ENCODE results near the gene CYBC1. TPM values are rescaled to one million over a fixed set of nuclear protein-coding genes. Genes with fewer than 3 reads are reported as not detected.
A peak's percentile ranks its signal among the peaks of the same experiment; 100 is the strongest.

Gene CYBC1
- total and polyA plus RNA-seq, 2 of the 8 experiments (the other 6 are each of a cell fraction or from before 2014, with no cell fraction given) = 74.6 to 81.4 TPM

DNA sequence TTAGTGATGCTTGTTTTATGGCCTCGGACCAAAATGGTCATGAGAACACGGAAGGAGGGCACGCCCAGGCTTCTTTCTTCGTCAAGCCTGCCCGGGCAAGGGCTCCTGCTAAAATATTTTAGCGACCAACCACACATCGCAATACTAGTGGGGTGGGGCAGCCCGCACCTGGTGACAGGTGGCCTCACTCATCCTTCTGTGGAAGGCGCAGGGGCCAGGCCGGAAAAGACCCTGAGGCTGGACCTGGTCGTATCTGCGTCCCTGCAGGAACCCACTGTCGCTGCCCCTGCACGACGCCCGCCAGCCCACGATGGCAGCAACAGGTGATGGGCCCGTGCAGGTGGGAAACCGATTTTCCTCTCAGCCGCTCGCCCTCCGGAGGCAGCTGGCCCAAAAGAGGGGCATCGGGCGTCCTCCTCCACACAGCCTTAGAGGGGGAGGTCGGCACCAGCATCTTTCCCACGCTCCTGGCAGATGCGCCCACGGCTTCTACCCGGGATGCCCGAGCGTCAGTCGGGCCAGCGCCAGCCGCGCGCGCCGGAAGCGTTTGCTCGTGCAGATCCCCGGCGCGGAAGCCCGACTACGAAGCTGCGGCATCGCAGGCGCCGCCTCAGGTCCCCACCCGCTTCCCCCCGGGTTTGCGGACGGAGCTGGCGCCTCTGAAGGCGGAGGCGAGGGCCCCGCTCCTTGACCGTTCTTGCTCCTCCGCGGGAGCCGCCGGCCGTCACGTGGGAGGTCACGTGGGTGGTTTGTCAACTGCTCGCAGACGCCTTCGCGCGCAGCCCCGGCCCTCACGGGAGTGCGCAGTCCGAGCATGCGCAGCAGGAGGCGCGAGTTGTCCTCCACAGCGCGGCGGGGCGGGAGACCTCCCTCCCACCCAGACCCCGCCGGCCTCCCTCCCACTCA is 46.2 kb upstream of the CYBC1 start:
- H3K4me2 ChIP-seq (ENCODE audit: insufficient read depth in 1 of 2, low read depth in 2 of 2, low read length in 2 of 2) = peak overlapping the region; percentile 78 to 82
- H3K36me3 ChIP-seq (ENCODE audit: control insufficient read depth in 2 of 4, insufficient read depth in 4 of 4, low read length in 3 of 4) = no peaks in the 10 kb centered on the region
- WGBS, 2 experiments (ENCODE audit: extremely low coverage in 1 of 2, insufficient coverage in 1 of 2, insufficient read length in 1 of 2, insufficient replicate concordance in 2 of 2, low coverage in 1 of 2, low lambda C conversion rate in 2 of 2, missing lambda C conversion rate in 1 of 2) = 25% methylated on average over 64 of the region's 83 CpGs; no CpG with 5 or more reads in 1 of the 2 experiments
- H2AFZ ChIP-seq (ENCODE audit: low read length) = no peak overlapping the region
- H3K23me2 ChIP-seq (ENCODE audit: low read depth, low read length) = peaks cover 9% of the 10 kb centered on the region; the same call in 1 of the 2 replicates
- DNase-seq (ENCODE audit: low read depth in 1 of 2, low spot score in 2 of 2) = peak; percentile 54 to 92
- peak overlapping the region; percentile 11; the same call in 1 of the 2 replicates for H4K8ac ChIP-seq (ENCODE audit: extremely low read depth, insufficient read depth, low read length)
- peak overlapping the region; percentile 39 to 68 (median 50) for H3K4me3 ChIP-seq (ENCODE audit: extremely low read depth in 1 of 4, insufficient read depth in 2 of 4, low read depth in 3 of 4, low read length in 4 of 4)
- H4K5ac ChIP-seq (ENCODE audit: insufficient read length, low read depth, low read length) = no peak overlapping the region
- H3K4ac ChIP-seq (replicated peaks; ENCODE audit: insufficient read length, low read depth, low read length) = peak overlapping the region; percentile 80
- no peaks in the 10 kb centered on the region for H3K79me1 ChIP-seq (ENCODE audit: low read depth, low read length)
- no peak overlapping the region for H3K23ac ChIP-seq (ENCODE audit: insufficient read length)
- FAIRE-seq = no peak
- peaks cover 0 to 19% (median 9%) of the 10 kb centered on the region in 4 experiments; a peak in 6 of 7 replicates for H3K4me1 ChIP-seq (replicated peaks in 1 of 4; ENCODE audit: control insufficient read depth in 3 of 4, insufficient read depth in 4 of 4, low read length in 3 of 4)
- H2BK15ac ChIP-seq (ENCODE audit: low read length) = no peak overlapping the region
- H3K18ac ChIP-seq (ENCODE audit: extremely low read depth, low read length) = peak overlapping the region; percentile 87
- POLR2A ChIA-PET (ENCODE audit: partially characterized antibody) = interaction anchor here (0.7 kb wide), 1 partner anchor 39 kb away, joined by 3 read pairs; no protein-coding TSS in a partner anchor
- peaks cover 2 to 23% (median 19%) of the 10 kb centered on the region in 4 experiments; a peak in 6 of 7 replicates for H3K27me3 ChIP-seq (replicated peaks in 1 of 4; ENCODE audit: control insufficient read depth in 3 of 4, extremely low read depth in 1 of 4, insufficient read depth in 3 of 4, low read length in 3 of 4)
- no peak overlapping the region for H2BK120ac ChIP-seq (replicated peaks; ENCODE audit: low read depth, low read length)
- H3K9ac ChIP-seq (replicated peaks in 1 of 4; ENCODE audit: extremely low read depth in 1 of 4, low read depth in 3 of 4, low read length in 3 of 4) = peak overlapping the region in 1 of 4 experiments; percentile 34; a peak in 2 of 7 replicates
- peak overlapping the region; percentile 83 for H4K91ac ChIP-seq (replicated peaks; ENCODE audit: insufficient read length, low read length)
- H2AK5ac ChIP-seq (ENCODE audit: low read depth, low read length) = peak overlapping the region; percentile 75; the same call in 1 of the 2 replicates
- no peak overlapping the region for H3K27ac ChIP-seq (ENCODE audit: low read depth, low read length)
- no peaks in the 10 kb centered on the region for H3K79me2 ChIP-seq (ENCODE audit: control insufficient read depth in 1 of 2, insufficient read depth in 2 of 2, low read length in 2 of 2)
- no peak overlapping the region; the same call in 1 of the 2 replicates for H2BK20ac ChIP-seq (ENCODE audit: low read length)
- peak overlapping the region; percentile 85; the same call in 1 of the 2 replicates for H2BK5ac ChIP-seq (ENCODE audit: low read depth, low read length)
- H4K20me1 ChIP-seq (replicated peaks in 1 of 2; ENCODE audit: control insufficient read depth in 1 of 2, insufficient read depth in 2 of 2, low read length in 2 of 2) = no peaks in the 10 kb centered on the region
- CTCF ChIA-PET (ENCODE audit: partially characterized antibody) = interaction anchor here (0.6 to 2.2 kb wide), 5 partner anchors 16 to 116 kb away, joined by 3 to 15 read pairs (median 4); no protein-coding TSS in a partner anchor
- no peak overlapping the region for H3K56ac ChIP-seq (replicated peaks; ENCODE audit: insufficient read length, low read depth, low read length)
- H3K14ac ChIP-seq (ENCODE audit: insufficient read length) = no peak overlapping the region
- H3K9me3 ChIP-seq (ENCODE audit: insufficient read depth in 2 of 2, low read depth in 1 of 2, low read length in 1 of 2) = no peaks in the 10 kb centered on the region
- H2BK12ac ChIP-seq (ENCODE audit: low read depth, low read length) = peak overlapping the region; percentile 84; the same call in 1 of the 2 replicates
- no peak for TF ChIP-seq SRF (IDR thresholded peaks at IDR 0.05; ENCODE audit: low read depth, low read length)

Data from H1 (cell line).